ENCODE results near the gene DBNDD1. TPM values are rescaled to one million over a fixed set of nuclear protein-coding genes. Genes with fewer than 3 reads are reported as not detected.

DBNDD1 gene
- total RNA-seq, 1 donor from 2014 or later, result 77.8 TPM

- Mint-ChIP-seq H3K4me3 (ENCODE audit: unreplicated experiment) (no peak overlapping the region), H3K4me1 (ENCODE audit: low read depth, unreplicated experiment) (peaks cover 8% of the 10 kb centered on the region), H3K27ac (ENCODE audit: unreplicated experiment) (no peak overlapping the region), H3K27me3 (ENCODE audit: unreplicated experiment) (peaks cover 14% of the 10 kb centered on the region), H3K9me3 (ENCODE audit: unreplicated experiment) (peaks cover 8% of the 10 kb centered on the region), H3K36me3 (ENCODE audit: unreplicated experiment) (peaks cover 12% of the 10 kb centered on the region)
- TF ChIP-seq CTCF (IDR thresholded peaks at IDR 0.05; ENCODE audit: partially characterized antibody, unreplicated experiment), result no peak
- no peak for DNase-seq
Measured at GRCh38 chr16:89990799-89991198, 28.5 kb downstream of the DBNDD1 start.

DNA sequence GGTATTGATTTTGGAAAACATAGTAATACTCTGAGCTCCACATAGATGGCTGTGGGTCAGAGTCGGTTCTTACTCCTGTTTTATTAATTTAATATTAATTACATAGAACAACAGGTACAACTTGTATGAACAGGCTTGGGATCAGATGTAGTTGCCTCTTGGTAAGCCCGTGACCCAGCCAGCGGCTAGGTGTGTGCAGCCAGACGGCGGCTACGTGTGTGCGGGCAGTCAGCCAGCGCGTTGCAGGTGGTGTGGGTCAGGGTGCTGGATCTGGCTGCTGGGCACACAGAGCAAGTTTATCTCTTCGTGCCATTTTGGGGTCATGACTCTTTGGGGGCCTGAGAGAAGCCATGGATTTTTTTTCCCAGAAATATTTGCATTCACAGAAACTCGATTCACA lies 30.3 kb downstream of the DBNDD1 start:
- peaks cover 2% of the 10 kb centered on the region for H3K27me3 Mint-ChIP-seq (ENCODE audit: unreplicated experiment)
- no peak overlapping the region for H3K4me3 Mint-ChIP-seq (ENCODE audit: unreplicated experiment)
- peaks cover 13% of the 10 kb centered on the region for H3K36me3 Mint-ChIP-seq (ENCODE audit: unreplicated experiment)
- H3K27ac Mint-ChIP-seq (ENCODE audit: unreplicated experiment), result no peak overlapping the region
- DNase-seq, result no peak
- no peaks in the 10 kb centered on the region for H3K9me3 Mint-ChIP-seq (ENCODE audit: unreplicated experiment)
- TF ChIP-seq CTCF (IDR thresholded peaks at IDR 0.05; ENCODE audit: partially characterized antibody, unreplicated experiment), result no peak
- peaks cover 2% of the 10 kb centered on the region for H3K4me1 Mint-ChIP-seq (ENCODE audit: low read depth, unreplicated experiment)

DNA sequence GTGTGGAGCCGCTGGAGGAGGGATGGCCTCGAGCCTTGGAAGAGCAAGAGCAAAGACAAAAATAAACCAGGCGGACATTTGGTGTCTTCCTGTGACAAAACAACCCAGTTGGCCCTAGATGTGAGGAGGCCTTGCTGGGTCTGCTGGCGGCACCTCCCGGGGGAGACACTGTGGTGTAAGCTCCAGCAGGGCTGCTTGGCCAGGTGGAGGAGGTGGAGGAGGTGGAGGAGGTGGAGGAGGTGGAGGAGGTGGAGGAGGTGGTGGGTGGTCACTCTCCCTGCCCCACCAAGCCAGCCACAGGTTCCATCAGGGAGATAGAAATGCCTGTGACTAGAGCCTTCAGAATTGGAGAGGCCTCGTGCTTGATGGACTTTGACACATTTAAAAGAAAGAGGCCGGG lies 32.1 kb downstream of the DBNDD1 start:
- Mint-ChIP-seq H3K27me3 (ENCODE audit: unreplicated experiment) (peaks cover 2% of the 10 kb centered on the region), H3K4me1 (ENCODE audit: low read depth, unreplicated experiment) (no peaks in the 10 kb centered on the region), H3K4me3 (ENCODE audit: unreplicated experiment) (no peak overlapping the region), H3K36me3 (ENCODE audit: unreplicated experiment) (peaks cover 13% of the 10 kb centered on the region), H3K27ac (ENCODE audit: unreplicated experiment) (no peak overlapping the region), H3K9me3 (ENCODE audit: unreplicated experiment) (no peaks in the 10 kb centered on the region)
- TF ChIP-seq CTCF (IDR thresholded peaks at IDR 0.05; ENCODE audit: partially characterized antibody, unreplicated experiment), result no peak
- DNase-seq, result no peak

DNA sequence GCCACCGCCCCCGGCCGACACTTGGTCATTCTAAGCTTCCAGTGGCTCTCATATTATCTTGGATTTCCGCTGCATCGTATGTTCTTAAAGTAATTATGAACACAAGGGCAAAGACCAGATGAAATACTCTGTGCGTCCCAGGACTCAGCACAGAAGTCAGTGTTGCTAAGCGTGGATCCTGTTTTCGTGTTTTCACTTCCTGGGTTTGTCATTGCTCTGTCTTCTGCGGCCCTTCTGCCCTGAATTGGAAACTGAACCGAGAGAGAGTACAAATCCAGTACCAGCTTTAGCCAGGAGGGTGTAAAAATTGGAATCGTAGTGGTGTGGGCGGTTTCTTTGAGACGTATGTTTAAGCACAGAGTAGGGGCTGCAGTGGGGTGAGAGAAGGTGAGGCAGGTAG lies 32.7 kb downstream of the DBNDD1 start:
- no peaks in the 10 kb centered on the region for H3K27me3 Mint-ChIP-seq (ENCODE audit: unreplicated experiment)
- no peaks in the 10 kb centered on the region for H3K4me1 Mint-ChIP-seq (ENCODE audit: low read depth, unreplicated experiment)
- peaks cover 13% of the 10 kb centered on the region for H3K36me3 Mint-ChIP-seq (ENCODE audit: unreplicated experiment)
- H3K9me3 Mint-ChIP-seq (ENCODE audit: unreplicated experiment), result no peaks in the 10 kb centered on the region
- DNase-seq, result no peak
- TF ChIP-seq CTCF (IDR thresholded peaks at IDR 0.05; ENCODE audit: partially characterized antibody, unreplicated experiment), result no peak
- H3K4me3 Mint-ChIP-seq (ENCODE audit: unreplicated experiment), result no peak overlapping the region
- no peak overlapping the region for H3K27ac Mint-ChIP-seq (ENCODE audit: unreplicated experiment)

- Mint-ChIP-seq H3K9me3 (ENCODE audit: unreplicated experiment) (no peaks in the 10 kb centered on the region), H3K27ac (ENCODE audit: unreplicated experiment) (no peak overlapping the region), H3K27me3 (ENCODE audit: unreplicated experiment) (no peaks in the 10 kb centered on the region), H3K4me3 (ENCODE audit: unreplicated experiment) (no peak overlapping the region), H3K4me1 (ENCODE audit: low read depth, unreplicated experiment) (no peaks in the 10 kb centered on the region), H3K36me3 (ENCODE audit: unreplicated experiment) (peaks cover 13% of the 10 kb centered on the region)
- no peak for TF ChIP-seq CTCF (IDR thresholded peaks at IDR 0.05; ENCODE audit: partially characterized antibody, unreplicated experiment)
- DNase-seq, result no peak
Measured at GRCh38 chr16:89985219-89985618, 34.0 kb downstream of the DBNDD1 start.
